CD1c-positive myeloid dendritic cell (primary cell): ENCODE data around the gene BMS1.
"Not testable (repeated sequence)": the region's sequence is repeated elsewhere in the genome, so short reads cannot be mapped to it uniquely, and the experiment has no call there.

Experiments used
- DNase-seq: peaks from one replicate; pipeline ENCODE4 v3.0.0-alpha.2; 2016; ENCODE audit errors: extremely low spot score

BMS1 gene

GRCh38 chr10:42782446-42783180, at the start of gene BMS1:
TSS of gene BMS1 (plus strand) at chr10:42782795. CDS start at chr10:42784395, 1,600 bp downstream.
- peak; percentile 91 for DNase-seq

- DNase-seq = no peak
These were observed 48.1 kb upstream of the BMS1 start for GRCh38 chr10:42734536-42734935.

DNA sequence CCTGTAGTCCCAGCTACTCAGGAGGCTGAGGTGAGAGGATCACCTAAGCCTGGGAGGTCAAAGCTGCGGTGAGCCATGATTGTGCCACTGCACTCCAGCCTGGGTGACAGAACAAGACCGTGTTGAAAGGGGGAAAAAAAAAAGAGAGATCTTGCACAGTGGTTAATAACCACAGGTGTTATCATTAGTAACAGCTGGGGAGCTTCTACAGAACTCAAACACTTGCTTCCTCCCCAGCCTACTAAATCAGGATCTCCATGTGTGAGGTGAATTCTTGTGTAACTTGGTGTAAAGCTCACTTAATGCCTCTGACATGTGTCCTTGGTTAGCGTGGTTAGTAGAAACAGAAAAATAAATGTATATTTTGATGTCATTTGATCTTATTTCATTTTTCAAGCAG, 43.9 kb upstream of the BMS1 start:
- no peak for DNase-seq

- DNase-seq = not testable (repeated sequence)
These were observed 41.1 kb upstream of the BMS1 start for GRCh38 chr10:42741536-42741935.

DNA sequence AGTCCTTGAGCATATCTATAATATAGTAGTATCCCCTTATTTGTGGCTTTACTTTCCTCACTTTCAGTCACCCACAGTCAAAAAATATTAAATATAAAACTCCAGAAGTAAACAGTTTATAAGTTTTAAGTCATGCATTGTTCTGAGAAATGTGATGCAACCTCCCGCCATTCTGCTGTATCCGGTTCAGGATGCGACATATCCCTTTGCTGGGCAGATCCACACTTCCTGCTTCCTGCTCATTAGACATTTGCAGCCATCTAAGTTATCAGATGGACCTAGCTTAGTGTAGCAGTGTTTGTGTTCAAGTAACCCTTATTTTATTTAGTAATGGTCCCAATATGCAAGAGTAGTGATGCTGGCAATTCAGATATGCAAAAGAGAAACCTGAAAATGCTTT, 38.9 kb upstream of the BMS1 start:
- no peak for DNase-seq

DNA sequence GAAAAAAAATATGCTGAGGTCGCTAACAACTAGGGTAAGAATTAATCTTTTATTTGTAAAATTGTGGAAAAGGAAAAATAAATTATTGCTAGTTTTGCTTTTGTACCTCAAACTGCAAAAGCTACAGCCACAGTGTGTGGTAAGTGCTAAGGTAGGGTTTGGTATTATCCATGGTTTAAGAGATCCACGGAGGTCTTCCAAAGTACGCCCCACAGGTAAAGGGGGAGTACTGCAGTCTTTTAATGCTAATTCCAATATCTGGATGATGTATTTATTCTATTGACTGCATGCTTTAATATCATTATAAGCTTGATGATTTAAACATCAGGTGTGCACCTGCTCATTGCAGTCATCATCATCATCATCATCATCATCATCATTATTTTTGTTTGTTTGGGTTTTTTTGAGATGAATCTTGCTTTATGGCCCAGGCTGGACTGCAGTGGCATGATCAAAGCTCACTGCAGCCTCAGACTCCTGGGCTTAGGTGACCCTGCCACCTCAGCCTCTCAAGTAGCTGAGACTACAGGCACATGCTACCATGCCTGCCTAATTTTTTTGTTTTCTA, 38.4 kb upstream of the BMS1 start:
- DNase-seq = no peak

DNA sequence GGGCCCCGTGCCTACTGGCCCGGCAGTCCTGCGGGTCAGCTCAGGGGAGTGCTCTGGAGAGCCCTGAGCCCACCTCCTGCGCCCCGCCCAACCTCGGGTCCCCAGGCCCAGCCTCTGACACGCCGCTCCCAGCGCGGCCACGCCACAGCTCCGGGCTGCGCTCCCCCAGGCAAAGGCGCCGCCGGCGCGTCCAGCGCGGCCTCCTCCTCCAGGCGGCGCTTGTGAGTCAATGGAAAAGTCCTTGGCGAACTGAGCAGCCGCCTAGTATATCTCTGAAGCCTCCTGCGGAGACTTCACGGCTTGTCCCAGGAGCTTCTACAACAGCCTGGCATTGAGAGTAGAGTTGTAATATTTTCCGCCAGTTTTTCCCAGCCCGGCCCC, 29.5 kb upstream of the BMS1 start:
- DNase-seq = peak; percentile 73

DNA sequence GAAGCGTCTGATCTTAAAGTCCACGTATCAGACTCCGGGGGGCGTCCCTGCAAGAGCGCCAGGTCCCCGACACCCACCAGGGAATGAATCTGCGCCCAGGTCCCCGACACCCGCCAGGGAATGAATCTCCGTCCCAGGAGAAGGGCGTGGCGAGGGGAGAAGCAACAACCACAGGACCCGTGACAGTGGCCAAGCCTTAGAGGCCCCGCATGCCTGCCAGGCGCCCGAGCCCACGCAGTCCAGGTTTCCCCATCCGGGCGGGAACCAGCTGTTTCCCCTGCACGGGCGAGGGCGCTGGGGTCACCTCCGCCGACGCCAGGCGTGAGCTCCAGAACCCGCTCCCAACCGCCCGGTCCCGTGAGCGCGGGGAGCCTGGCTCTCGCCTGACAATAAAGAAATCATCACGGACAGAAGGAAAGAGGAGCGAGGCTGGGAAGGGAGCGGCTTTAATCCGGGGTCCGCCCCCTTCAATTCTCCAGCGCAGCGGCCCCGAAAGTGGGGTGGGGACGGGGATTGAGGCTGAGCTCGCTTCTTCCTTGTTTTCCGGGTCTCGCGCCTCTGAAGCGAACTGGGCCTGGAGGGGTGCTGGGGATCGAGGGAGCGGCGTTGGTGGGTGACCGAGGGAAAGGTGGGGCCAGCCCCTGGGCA, 29.0 kb upstream of the BMS1 start:
- DNase-seq = peak; percentile 48

DNA sequence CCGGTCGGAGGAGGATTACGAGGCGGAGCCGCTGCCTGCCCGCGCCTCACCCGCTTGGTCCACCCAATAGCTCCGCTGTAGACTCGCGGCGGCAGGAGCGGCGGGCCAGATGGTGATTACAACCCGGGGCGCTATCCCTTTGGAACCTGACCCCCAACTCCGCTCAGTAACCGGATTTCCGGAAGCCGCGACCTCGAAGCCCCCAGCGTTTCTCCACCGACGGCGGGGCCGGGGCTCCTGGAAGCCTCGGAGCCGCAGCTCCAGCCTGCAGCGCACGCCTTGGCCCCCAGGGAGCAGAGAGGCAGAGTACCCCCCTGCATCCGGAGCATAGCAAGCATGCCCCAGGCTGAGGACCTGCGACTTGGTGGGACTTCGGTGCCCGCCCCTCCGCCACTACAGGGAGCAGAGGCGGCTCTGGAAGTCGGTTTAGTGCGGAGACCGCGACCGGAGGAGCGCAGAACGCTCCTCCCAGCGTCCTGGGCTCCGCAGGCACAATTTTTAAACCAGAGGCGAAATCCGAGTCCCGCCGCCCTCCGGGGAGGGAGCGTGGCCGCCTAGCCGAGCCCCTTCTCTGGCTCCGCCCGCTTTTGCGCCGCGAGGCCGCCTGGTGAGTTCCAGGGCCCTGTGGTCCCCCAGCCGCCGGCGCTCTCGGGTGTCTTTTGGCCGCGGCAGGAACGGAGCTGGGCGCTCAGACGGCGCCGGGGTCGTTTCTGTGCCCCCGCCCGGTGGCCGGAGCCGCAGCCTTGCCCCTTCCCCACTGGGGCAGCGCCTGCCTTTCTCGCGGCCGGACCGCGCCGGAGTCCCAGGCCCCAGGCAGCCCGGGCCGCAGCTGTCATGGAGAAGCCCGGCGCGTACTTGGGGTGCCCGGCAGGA, 28.2 kb upstream of the BMS1 start:
- peak; percentile 8 for DNase-seq

- no peak for DNase-seq
These were observed 27.6 kb upstream of the BMS1 start for GRCh38 chr10:42755028-42755451.

DNA sequence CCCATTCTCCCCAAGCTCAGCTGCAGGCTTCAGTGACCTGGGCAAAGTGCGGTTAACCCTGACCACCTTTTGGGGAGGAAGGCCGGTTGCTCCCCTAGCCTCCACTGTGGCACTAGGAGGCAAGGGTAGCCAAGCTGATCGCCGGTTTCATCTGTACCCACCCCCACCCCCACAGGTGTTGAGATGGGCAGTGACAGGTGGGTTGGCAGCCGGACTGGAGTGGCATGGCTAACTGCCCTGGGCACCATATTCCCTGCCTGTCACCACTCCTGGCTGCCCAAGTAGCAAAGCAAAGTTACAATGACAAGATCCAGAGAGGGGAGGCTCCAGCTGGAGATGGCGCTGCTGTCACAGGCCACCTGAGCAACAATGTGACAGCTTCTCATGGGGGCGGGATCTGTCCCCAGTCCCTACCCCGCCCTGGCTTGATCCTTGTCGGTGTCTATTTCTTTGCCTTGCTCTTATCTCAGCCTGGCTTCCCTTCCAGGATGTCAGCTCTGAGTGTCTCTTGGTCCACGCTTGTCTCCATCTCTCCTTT, 27.0 kb upstream of the BMS1 start:
- DNase-seq = no peak

DNA sequence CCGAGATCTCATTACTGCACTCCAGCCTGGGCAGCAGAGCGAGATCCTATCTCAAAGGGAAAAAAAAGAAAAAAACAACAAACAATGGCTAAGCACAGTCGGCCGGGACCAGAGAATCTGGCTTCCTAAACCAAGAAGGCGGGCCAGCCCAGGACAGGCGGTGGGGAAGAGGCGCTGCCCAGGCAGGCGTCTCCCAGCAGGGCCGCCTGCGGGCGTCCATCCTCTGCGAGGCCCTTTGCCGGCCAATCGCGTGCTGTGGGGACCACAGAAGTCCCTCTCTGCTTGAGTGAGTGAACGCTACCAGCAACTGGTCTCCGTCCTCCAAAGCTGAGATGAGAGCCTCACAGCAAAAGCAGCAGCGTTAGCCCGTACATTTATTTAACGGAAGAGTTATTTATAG, 14.7 kb upstream of the BMS1 start:
- no peak for DNase-seq

DNA sequence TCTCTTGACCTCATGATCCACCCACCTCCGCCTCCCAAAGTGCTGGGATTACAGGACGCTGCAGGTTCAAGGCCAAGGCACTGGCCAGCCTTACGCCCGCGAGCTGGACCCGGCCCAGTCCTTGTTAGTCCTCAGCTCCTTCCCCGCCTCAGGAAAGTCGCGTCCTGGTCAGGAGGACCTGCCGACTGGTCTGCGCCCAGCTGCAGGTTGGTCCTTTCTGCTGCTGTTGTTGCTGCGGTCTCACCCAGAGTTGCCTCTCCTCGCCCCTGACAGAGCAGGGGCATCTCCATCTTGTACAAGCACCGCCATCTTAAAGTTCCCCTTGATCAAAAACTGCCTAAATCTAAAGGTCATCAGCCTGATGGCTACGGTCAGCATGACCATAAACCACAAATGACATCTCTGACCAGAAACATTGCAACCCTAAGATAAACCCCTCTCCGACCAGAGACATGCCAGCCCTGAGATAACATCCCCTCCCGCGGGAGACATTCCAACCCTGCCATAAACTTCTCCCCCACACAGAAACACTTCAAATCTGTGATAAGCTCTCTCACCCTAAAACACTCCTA, 13.9 kb upstream of the BMS1 start:
- no peak for DNase-seq

GRCh38 chr10:42769173-42769572, 13.4 kb upstream of the BMS1 start:
- DNase-seq = no peak

- no peak for DNase-seq
These were observed 12.9 kb upstream of the BMS1 start for GRCh38 chr10:42769673-42770072.

DNA sequence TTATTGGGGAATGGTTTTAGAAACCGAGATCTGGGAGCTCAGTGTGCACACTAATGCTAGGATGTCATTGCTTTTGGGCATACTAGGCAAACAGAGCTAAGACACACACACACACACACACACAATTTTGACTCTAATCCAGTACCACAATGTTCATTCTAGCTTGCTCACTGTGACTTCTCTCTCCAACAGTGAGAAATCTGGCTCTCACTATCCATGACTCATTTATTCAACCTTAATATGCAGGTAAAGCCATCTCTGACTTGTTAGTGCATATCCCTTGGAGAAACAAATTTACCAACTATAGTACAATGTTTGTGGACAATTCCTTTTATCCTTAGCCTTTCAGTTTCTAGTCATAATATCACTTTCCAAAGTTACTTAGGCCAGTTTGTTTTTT, 5.9 kb upstream of the BMS1 start:
- DNase-seq = no peak

DNA sequence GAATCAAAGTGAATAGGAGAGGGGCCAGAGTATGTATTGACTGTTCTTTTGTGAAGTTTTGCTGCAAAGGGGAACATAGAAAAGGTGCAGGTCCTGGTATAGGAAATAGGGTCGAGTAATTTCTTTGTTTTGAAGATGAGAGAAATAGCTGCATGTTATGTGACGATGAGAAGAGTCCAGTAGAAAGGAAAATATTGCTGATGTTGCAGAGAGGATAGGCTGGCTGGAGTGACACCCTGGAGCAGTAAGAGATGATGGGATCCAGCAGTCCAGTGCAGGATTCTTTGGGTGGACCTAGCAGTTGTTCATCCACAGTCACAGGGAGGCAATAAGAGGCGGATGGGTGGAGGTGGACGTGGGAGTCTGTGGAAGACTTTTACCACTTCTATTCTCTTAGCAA, 2.1 kb upstream of the BMS1 start:
- DNase-seq = no peak

GRCh38 chr10:42781893-42782445, 626 bp upstream of the BMS1 start:
- DNase-seq = no peak

GRCh38 chr10:42783181-42783549, 570 bp downstream of the BMS1 start:
- DNase-seq = peak; percentile 22

DNA sequence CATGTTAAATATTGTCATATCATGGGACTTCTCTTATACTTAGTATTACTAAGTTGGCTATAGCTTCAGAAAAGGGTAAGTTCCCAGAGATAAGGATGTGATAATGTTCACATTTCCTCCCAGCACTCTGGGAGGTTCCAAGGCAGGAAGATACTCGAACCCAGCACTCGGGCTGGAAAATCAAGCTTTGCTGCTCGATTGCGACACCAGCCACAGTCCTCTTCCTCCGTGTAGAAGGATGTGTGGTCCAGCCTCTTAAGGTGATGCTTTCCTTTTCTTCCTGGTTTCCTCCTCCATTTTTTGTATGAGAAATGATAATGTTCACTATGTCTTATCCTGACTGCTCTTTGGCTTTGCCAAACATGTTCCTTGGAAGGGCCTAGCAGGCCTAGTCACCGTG, 3.2 kb downstream of the BMS1 start:
- DNase-seq = no peak

- no peak for DNase-seq
These were observed 8.2 kb downstream of the BMS1 start for GRCh38 chr10:42790835-42791234.
